ENCODE data around the gene GFRA1.

DNA sequence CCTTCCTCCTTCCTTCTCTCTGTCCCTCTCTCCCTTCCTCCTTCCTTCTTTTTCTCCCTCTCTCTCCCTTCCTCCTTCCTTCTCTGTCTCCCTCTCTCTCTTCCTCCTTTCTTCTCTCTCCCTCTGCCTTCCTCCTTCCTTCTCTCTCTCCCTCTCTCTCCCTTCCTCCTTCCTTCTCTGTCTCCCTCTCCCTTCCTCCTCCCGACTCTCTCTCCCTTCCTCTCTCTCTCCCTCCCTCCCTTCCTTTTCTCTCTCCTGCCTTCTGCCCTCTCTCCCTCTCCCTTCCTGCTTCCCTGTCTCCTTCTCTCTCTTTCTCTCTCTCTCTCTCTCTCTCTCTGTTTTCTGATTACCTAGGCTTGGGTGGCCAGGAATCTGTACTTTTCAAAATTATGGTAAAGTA, 16.6 kb upstream of the GFRA1 start:
- TF ChIP-seq, protein P1, sequence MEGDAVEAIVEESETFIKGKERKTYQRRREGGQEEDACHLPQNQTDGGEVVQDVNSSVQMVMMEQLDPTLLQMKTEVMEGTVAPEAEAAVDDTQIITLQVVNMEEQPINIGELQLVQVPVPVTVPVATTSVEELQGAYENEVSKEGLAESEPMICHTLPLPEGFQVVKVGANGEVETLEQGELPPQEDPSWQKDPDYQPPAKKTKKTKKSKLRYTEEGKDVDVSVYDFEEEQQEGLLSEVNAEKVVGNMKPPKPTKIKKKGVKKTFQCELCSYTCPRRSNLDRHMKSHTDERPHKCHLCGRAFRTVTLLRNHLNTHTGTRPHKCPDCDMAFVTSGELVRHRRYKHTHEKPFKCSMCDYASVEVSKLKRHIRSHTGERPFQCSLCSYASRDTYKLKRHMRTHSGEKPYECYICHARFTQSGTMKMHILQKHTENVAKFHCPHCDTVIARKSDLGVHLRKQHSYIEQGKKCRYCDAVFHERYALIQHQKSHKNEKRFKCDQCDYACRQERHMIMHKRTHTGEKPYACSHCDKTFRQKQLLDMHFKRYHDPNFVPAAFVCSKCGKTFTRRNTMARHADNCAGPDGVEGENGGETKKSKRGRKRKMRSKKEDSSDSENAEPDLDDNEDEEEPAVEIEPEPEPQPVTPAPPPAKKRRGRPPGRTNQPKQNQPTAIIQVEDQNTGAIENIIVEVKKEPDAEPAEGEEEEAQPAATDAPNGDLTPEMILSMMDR (IDR thresholded peaks at IDR 0.05; ENCODE audit: low read length) = no peak
- no peak for TF ChIP-seq EZH2 (IDR thresholded peaks at IDR 0.05; ENCODE audit: borderline replicate concordance, low read length)

Data from OCI-LY1 (cell line).